ENCODE results near the gene ATP8B1. TPM values are rescaled to one million over a fixed set of nuclear protein-coding genes. Genes with fewer than 3 reads are reported as not detected.
"Not testable (repeated sequence)": the region's sequence is repeated elsewhere in the genome, so short reads cannot be mapped to it uniquely, and the experiment has no call there.

ATP8B1 gene
- polyA plus RNA-seq, 1 experiment, result 77.6 TPM

DNA sequence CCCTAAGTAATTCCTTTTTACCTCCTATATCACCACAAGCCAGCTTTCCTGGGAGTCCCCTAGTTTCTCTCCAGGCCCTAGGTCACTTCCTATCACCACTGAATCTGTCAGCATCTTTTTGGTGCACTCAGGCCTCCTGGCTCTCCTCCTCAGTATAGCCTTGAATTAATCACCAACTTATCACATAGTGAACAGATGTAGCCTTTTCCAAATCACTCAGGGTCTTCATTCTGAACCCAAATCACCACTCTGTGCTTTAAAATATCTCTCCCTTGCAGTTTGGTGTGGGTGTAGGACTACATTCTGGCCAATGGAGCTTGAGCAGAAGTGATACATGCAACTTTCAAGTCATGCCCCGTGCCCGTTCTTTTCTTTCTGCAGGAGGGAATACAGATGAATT is 29.6 kb upstream of the ATP8B1 start:
- POLR2A ChIA-PET, result no interaction called here
- Histone ChIP-seq H3K27me3 (ENCODE audit: control insufficient read depth, insufficient read depth, low read length) (no peaks in the 10 kb centered on the region), H3K4me3 (ENCODE audit: low read depth, low read length) (no peak overlapping the region), H3K9me3 (ENCODE audit: control insufficient read depth, insufficient read depth, low read length) (peaks cover 4% of the 10 kb centered on the region), H3K27ac (ENCODE audit: low read depth, low read length) (no peak overlapping the region)
- DNase-seq (ENCODE audit: low read depth, low spot score), result no peak
- TF ChIP-seq, protein P1, sequence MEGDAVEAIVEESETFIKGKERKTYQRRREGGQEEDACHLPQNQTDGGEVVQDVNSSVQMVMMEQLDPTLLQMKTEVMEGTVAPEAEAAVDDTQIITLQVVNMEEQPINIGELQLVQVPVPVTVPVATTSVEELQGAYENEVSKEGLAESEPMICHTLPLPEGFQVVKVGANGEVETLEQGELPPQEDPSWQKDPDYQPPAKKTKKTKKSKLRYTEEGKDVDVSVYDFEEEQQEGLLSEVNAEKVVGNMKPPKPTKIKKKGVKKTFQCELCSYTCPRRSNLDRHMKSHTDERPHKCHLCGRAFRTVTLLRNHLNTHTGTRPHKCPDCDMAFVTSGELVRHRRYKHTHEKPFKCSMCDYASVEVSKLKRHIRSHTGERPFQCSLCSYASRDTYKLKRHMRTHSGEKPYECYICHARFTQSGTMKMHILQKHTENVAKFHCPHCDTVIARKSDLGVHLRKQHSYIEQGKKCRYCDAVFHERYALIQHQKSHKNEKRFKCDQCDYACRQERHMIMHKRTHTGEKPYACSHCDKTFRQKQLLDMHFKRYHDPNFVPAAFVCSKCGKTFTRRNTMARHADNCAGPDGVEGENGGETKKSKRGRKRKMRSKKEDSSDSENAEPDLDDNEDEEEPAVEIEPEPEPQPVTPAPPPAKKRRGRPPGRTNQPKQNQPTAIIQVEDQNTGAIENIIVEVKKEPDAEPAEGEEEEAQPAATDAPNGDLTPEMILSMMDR (IDR thresholded peaks at IDR 0.05; ENCODE audit: low read depth, low read length), result no peak
- CTCF ChIA-PET, result interaction anchor here (0.7 kb wide), 1 partner anchor 11 kb away, joined by 4 read pairs; no protein-coding TSS in a partner anchor

DNA sequence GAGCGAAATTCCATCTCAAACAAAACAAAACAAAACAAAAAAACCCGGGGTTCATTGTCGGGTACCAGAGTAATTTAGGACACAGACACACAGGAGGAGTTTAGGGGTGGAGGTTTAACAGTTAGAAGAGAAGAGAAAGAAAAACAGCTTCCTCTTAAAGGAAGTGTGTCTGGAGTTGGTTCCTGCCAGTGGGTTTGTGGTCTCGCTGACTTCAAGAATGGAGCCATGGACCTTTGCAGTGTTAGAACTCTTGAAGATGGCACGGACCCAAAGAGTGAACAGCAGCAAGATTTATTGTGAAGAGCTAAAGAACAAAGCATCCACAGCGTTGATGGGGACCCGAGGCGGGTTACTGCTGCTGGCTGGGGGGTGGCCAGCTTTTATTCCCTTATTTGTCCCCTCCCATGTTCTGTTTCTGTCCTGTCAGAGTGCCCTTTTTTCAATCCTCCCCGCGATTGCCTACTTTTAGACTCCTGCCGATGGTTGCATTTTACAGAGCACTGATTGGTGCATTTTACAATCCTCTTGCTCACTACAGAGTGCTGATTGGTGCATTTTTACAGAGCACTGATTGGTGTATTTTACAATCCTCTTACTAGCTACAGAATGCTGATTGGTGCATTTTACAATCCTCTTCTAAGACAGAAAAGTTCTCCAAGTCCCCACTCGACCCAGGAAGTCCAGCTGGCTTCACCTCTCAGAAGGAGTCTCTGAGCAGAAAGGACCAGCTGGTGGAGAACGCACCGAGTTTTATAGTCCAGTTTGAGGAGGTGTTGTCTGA is 28.7 kb upstream of the ATP8B1 start:
- ChIA-PET POLR2A (no interaction called here), CTCF (no interaction called here)
- Histone ChIP-seq H3K27me3 (ENCODE audit: control insufficient read depth, insufficient read depth, low read length) (no peaks in the 10 kb centered on the region), H3K27ac (ENCODE audit: low read depth, low read length) (no peak overlapping the region), H3K9me3 (ENCODE audit: control insufficient read depth, insufficient read depth, low read length) (peaks cover 4% of the 10 kb centered on the region), H3K4me3 (ENCODE audit: low read depth, low read length) (no peak overlapping the region)
- no peak for DNase-seq (ENCODE audit: low read depth, low spot score)
- TF ChIP-seq, protein P1 (IDR thresholded peaks at IDR 0.05; ENCODE audit: low read depth, low read length), result no peak

GRCh38 chr18:57827646-57828045 is 24.5 kb upstream of the ATP8B1 start:
- no peak overlapping the region for H3K4me3 ChIP-seq (ENCODE audit: low read depth, low read length)
- DNase-seq (ENCODE audit: low read depth, low spot score), result no peak
- CTCF ChIA-PET, result interaction anchor here (1.0 kb wide), 1 partner anchor 54 kb away, joined by 3 read pairs; no protein-coding TSS in a partner anchor
- TF ChIP-seq, protein P1 (IDR thresholded peaks at IDR 0.05; ENCODE audit: low read depth, low read length), result no peak
- H3K27me3 ChIP-seq (ENCODE audit: control insufficient read depth, insufficient read depth, low read length), result no peaks in the 10 kb centered on the region
- peaks cover 4% of the 10 kb centered on the region for H3K9me3 ChIP-seq (ENCODE audit: control insufficient read depth, insufficient read depth, low read length)
- H3K27ac ChIP-seq (ENCODE audit: low read depth, low read length), result no peak overlapping the region
- POLR2A ChIA-PET, result no interaction called here

- ChIA-PET CTCF (interaction anchor here (0.6 to 0.9 kb wide), 3 partner anchors 8 to 1069 kb away, joined by 3 read pairs; no protein-coding TSS in a partner anchor), POLR2A (interaction anchor here (0.7 kb wide), 1 partner anchor 9 kb away, joined by 5 read pairs; no protein-coding TSS in a partner anchor)
- Histone ChIP-seq H3K9me3 (ENCODE audit: control insufficient read depth, insufficient read depth, low read length) (no peaks in the 10 kb centered on the region), H3K4me3 (ENCODE audit: low read depth, low read length) (no peak overlapping the region), H3K27ac (ENCODE audit: low read depth, low read length) (no peak overlapping the region), H3K27me3 (ENCODE audit: control insufficient read depth, insufficient read depth, low read length) (no peaks in the 10 kb centered on the region)
- TF ChIP-seq, protein P1 (IDR thresholded peaks at IDR 0.05; ENCODE audit: low read depth, low read length), result no peak
- no peak for DNase-seq (ENCODE audit: low read depth, low spot score)
Measured at GRCh38 chr18:57826252-57826651, 23.1 kb upstream of the ATP8B1 start.

DNA sequence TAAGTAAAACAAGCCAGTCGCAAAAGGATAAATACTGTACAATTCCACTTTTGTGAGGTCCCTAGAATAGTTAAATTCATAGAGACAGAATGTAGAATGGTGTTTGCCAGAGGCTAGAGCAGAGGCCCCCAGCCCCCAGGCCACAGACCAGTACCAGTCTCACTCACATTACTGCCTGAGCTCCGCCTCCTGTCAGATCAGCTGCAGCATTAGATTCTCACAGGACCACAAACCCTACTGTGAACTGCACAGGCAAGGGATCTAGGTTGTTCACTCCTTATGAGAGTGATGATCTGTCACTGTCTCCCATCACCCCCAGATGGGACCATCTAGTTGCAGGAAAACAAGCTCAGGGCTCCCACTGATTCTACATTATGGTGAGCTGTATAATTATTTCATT is 17.5 kb upstream of the ATP8B1 start:
- not testable (repeated sequence) for H3K4me3 ChIP-seq (ENCODE audit: low read depth, low read length); H3K27me3 ChIP-seq (ENCODE audit: control insufficient read depth, insufficient read depth, low read length); H3K9me3 ChIP-seq (ENCODE audit: control insufficient read depth, insufficient read depth, low read length); DNase-seq (ENCODE audit: low read depth, low spot score)
- ChIA-PET CTCF (interaction anchor here (0.5 kb wide), 1 partner anchor 53 kb away, joined by 3 read pairs; no protein-coding TSS in a partner anchor), POLR2A (interaction anchor here (0.8 kb wide), 1 partner anchor 25 kb away, joined by 3 read pairs; no protein-coding TSS in a partner anchor)
- peak overlapping the region; percentile 68 for H3K27ac ChIP-seq (ENCODE audit: low read depth, low read length)

All from AG04450 (cell line).